GM21390 (cell line): ENCODE measurements around the gene CEACAM20.
"Not testable (repeated sequence)": the region's sequence is repeated elsewhere in the genome, so short reads cannot be mapped to it uniquely, and the experiment has no call there.

Experiments
- ATAC-seq: cut with Tn5 transposase; IDR thresholded peaks from one replicate; pipeline ENCODE4 v1.9.1; 2021; ENCODE audit not compliant: unreplicated experiment

The CEACAM20 gene

DNA sequence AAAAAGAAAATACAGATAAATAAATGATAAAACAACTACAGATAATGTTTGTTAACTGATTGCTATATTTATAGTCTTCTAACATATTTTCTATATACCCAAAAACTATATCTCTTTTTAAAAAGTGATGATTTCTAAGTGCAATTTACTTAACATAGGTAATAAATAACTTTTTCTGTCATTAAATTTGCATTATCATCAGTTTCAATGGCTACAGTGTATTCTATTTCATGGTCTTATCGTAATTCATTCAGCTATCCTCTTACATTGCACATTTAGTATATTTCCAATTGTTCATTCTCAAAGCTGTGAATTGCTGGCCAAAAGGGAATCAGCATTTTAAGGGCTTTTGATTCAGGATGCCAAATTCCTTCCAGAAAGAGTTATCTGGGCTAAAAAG is 32.8 kb downstream of the CEACAM20 start:
- no peak for ATAC-seq

DNA sequence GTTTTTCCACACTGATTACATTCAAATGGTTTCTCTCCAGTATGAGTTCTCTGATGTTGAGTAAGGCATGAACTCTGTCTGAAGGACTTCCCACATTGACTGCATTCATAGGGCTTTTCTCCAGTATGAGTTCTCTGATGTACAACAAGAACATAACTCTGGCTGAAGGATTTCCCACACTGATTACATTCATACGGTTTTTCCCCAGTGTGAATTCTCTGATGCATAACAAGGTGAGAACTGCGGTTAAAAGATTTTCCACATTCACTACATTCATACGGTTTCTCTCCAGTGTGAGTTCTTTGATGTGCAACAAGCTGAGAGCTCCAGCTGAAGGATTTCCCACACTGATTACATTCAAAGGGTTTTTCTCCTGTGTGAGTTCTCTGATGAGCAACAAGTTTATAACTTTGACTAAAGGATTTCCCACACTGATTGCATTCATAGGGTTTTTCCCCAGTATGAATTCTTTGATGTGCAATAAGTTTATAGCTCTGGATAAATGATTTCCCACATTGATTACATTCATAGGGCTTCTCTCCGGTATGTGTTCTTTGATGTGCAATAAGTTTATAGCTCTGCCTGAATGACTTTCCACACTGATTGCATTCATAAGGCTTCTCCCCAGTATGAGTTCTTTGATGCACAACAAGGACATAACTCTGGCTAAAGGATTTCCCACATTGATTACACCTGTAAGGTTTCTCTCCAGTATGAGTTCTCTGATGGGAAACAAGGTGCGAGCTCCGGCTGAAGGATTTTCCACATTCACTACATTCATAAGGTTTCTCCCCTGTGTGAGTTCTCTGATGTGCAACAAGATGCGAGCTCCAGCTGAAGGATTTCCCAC is 52.7 kb downstream of the CEACAM20 start:
- no peak for ATAC-seq

DNA sequence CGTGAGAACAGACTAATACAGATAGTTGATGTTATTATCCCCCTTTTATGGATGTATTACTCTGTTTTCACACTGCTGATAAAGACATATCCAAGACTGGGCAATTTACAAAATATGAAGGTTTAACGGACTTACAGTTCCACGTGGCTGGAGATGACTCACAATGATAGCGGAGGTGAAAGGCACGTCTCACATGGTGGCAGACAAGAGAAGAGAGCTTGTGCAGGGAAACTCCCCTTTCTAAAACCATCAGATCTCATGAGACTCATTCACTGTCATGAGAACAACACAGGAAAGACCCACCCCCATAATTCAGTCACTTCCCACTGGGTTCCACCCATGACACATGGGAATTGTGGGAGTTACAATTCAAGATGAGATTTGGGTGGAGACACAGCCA is 60.7 kb downstream of the CEACAM20 start:
- not testable (repeated sequence) for ATAC-seq

DNA sequence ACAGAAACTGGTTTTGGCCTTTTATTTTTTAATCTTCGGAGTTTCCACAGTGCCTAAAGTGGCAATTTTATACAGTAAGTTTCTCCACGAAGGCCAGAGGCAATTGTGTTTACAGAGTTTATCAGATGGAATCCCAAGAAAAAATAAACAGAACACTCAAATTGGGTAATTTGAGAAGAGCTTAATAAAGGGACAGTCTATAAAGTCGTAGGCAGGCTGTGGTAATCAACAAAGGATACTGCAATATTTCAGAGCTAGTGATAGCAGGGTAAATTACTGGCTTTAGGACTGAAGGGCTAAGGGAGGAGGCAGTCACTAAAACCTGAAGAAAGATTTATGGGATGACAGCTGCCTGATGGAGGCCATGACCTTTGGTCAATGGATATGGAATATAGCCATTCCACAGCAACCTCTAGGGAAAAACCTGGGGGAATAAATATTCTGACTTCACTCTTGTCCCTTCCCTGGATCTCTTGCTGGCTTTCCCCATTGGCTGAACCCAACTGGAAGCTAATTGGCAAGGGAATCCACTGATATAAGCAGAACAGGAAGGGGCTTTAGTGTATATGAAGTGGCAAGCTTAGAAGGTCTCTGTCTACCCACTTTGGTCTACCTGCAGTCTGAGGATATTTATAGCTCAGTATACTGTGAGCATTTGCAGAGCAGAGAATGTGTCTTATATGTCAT is 66.7 kb downstream of the CEACAM20 start:
- not testable (repeated sequence) for ATAC-seq
